Measurements from ENCODE around the gene TYW5.

TYW5 gene

GRCh38 chr2:199901942-199902341 is 53.3 kb downstream of the TYW5 start:
- H3K27ac ChIP-seq = no peak overlapping the region
- no peak for TF ChIP-seq CTCF (IDR thresholded peaks at IDR 0.05)
- no peak for DNase-seq (ENCODE audit: low spot score)
- no peak overlapping the region for H3K4me3 ChIP-seq

- no peak for DNase-seq (ENCODE audit: low spot score)
- Histone ChIP-seq H3K27ac (no peak overlapping the region), H3K4me3 (no peak overlapping the region)
- TF ChIP-seq CTCF (IDR thresholded peaks at IDR 0.05) = no peak
These were observed 58.7 kb downstream of the TYW5 start for GRCh38 chr2:199896617-199897016.

GRCh38 chr2:199895406-199895805 is 59.9 kb downstream of the TYW5 start:
- no peak overlapping the region for H3K27ac ChIP-seq
- no peak for DNase-seq (ENCODE audit: low spot score)
- H3K4me3 ChIP-seq = no peak overlapping the region
- no peak for TF ChIP-seq CTCF (IDR thresholded peaks at IDR 0.05)

DNA sequence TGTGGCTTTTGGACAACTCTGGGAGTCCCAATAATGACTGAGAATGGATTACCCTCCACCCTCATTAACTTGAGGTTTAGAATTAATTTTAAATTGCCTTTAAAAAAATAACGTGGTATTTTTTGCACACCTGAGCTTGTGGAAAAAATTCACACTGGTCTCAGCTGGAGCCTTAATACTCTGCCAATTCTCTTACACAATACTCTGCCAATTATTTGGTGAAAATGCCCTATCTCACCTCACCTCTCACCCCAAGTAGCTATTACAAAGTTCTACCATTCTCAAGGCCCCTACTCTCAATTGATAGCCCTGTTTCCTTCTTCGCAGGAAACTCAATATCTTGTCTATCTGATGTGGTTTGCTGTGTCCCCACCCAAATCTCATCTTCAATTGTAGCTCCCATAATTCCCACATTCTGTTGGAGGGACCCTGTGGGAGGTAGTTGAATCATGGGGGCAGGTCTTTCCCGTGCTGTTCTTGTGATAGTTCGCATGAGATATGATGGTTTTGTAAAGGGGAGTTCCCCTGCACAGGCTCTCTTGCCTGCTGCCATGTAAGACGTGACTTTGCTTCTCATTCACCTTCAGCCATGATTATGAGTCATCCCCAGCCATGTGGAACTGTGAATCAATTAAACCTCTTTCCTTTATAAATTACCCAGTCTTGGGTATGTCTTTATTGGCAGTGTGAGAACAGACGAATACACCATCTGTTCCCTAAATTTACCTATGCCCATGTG is 71.6 kb downstream of the TYW5 start:
- no peak for DNase-seq (ENCODE audit: low spot score)
- no peak for TF ChIP-seq CTCF (IDR thresholded peaks at IDR 0.05)
- H3K27ac ChIP-seq = no peak overlapping the region
- H3K4me3 ChIP-seq = no peak overlapping the region

DNA sequence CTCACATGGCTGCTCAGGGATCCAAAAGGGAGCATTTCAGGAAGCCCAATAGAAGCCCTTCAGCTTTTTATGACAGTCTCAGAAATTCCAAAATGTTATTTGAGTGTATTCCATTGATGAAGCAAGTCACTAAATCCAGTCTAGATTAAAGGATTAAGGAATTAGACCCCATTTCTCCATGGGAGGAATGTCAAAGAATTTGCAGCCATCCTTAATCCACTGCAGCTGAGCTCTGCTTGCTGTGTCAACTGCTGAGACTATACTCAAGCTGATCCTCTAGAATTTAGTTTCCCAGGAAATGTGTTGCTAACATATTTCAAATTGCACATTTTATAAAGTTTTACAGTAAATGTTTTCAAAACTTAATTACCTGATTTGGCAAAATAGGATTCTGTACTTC is 72.6 kb downstream of the TYW5 start:
- DNase-seq (ENCODE audit: low spot score) = no peak
- TF ChIP-seq CTCF (IDR thresholded peaks at IDR 0.05) = no peak
- Histone ChIP-seq H3K27ac (no peak overlapping the region), H3K4me3 (no peak overlapping the region)
